ENCODE measurements around the gene PLA2G4B. TPM values are rescaled to one million over a fixed set of nuclear protein-coding genes. Genes with fewer than 3 reads are reported as not detected.

PLA2G4B gene
- polyA plus RNA-seq, 6 donors from 2014 or later, result 0.45 to 1.5 (median 0.48) TPM; not detected in 2

GRCh38 chr15:41839781-41840491 lies 1.3 kb downstream of the PLA2G4B start:
- no peaks in the 10 kb centered on the region for H3K27me3 Mint-ChIP-seq
- H3K4me1 Mint-ChIP-seq, result peaks cover 0 to 11% (median 2%) of the 10 kb centered on the region in 3 donors
- ATAC-seq (ENCODE audit: low read depth in 2 of 2) (no peak), DNase-seq (no peak)
- peak overlapping the region in 1 of 6 donors; percentile 16 for H3K27ac Mint-ChIP-seq
- H3K9me3 Mint-ChIP-seq, result no peaks in the 10 kb centered on the region
- no peak overlapping the region for H3K4me3 Mint-ChIP-seq
- H3K36me3 Mint-ChIP-seq, result no peaks in the 10 kb centered on the region

DNA sequence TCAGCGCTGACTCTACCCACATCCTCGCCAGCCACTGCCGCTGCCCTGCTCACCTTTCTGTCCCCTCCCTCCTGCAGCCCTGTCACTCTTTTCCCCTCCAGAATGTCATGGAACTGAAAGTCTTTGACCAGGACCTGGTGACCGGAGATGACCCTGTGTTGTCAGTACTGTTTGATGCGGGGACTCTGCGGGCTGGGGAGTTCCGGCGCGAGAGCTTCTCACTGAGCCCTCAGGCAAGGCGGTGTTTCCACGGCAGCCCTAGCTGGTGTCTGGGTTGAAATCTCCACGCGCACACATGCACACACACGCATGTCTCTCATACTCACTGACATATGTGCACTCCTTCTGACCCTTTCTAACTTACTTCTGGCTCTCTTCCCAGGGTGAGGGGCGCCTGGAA lies 2.0 kb downstream of the PLA2G4B start:
- ATAC-seq (ENCODE audit: low read depth in 2 of 2) (no peak), DNase-seq (no peak)
- Mint-ChIP-seq H3K27ac (no peak overlapping the region), H3K4me1 (peaks cover 0 to 6% (median 2%) of the 10 kb centered on the region in 3 donors), H3K9me3 (no peaks in the 10 kb centered on the region), H3K4me3 (no peak overlapping the region), H3K27me3 (no peaks in the 10 kb centered on the region), H3K36me3 (no peaks in the 10 kb centered on the region)

DNA sequence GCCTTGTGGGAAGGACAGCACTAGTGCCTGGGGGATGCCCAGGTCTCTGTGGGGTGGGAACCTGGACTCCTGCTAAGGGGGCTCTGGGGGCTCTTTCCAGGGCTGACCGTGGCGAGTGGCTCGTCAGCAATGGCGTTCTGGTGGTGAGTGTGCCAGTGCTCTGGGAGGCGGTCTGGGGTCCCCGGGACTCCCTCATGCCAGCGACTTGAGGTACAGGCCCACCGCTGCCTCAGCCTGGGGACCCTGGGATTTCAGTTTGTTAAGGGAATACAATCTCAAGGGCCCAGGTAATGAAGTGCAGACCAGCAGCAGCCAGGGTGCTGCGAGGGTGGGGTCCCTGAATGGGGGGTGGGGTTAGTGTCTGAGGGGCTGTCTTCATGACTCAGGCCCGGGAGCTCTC lies 2.5 kb downstream of the PLA2G4B start:
- Mint-ChIP-seq H3K36me3 (no peaks in the 10 kb centered on the region), H3K4me3 (no peak overlapping the region), H3K27ac (no peak overlapping the region), H3K9me3 (no peaks in the 10 kb centered on the region), H3K4me1 (peaks cover 0 to 2% (median 1%) of the 10 kb centered on the region in 3 donors), H3K27me3 (no peaks in the 10 kb centered on the region)
- no peak for ATAC-seq (ENCODE audit: low read depth in 2 of 2)
- DNase-seq, result no peak

DNA sequence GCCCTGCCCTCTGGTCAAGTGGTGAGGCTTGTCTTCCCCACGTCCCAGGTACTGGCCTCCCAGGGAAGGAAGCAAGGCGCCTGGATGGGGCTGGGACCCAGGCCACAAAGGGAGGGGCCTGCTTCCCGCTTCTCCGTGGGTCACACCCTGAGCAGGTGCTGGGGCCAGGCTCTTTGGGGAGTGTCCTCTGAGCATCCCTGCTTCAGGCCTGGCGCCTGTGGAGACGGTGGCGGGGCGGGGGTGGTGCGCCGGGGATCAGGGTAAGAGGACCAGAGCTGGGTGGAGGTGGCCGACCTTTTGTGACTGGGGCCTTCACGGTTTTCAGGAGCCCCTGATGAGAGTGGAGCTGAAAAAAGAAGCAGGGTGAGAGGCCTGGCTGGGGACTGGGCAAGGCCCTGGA lies 3.6 kb downstream of the PLA2G4B start:
- Mint-ChIP-seq H3K4me3 (no peak overlapping the region), H3K27ac (no peak overlapping the region), H3K4me1 (peaks cover 0 to under 1% (median 0%) of the 10 kb centered on the region in 3 donors), H3K27me3 (no peaks in the 10 kb centered on the region), H3K9me3 (no peaks in the 10 kb centered on the region), H3K36me3 (peaks cover 0 to under 1% of the 10 kb centered on the region in 2 donors)
- no peak for ATAC-seq (ENCODE audit: low read depth in 2 of 2)
- DNase-seq, result no peak

GRCh38 chr15:41843571-41843970 lies 4.9 kb downstream of the PLA2G4B start:
- Mint-ChIP-seq H3K4me3 (no peak overlapping the region), H3K9me3 (no peaks in the 10 kb centered on the region), H3K27me3 (no peaks in the 10 kb centered on the region), H3K36me3 (peaks cover 0 to 14% of the 10 kb centered on the region in 2 donors), H3K27ac (no peak overlapping the region), H3K4me1 (no peaks in the 10 kb centered on the region)
- ATAC-seq (ENCODE audit: low read depth in 2 of 2), result no peak
- DNase-seq, result no peak

GRCh38 chr15:41844814-41845213 lies 6.2 kb downstream of the PLA2G4B start:
- DNase-seq (no peak), ATAC-seq (ENCODE audit: low read depth in 2 of 2) (no peak)
- peak overlapping the region in 1 of 6 donors; percentile 58 for H3K27ac Mint-ChIP-seq
- peaks cover 0 to 14% of the 10 kb centered on the region in 2 donors for H3K36me3 Mint-ChIP-seq
- no peaks in the 10 kb centered on the region for H3K27me3 Mint-ChIP-seq
- H3K4me1 Mint-ChIP-seq, result no peaks in the 10 kb centered on the region
- H3K4me3 Mint-ChIP-seq, result no peak overlapping the region
- no peaks in the 10 kb centered on the region for H3K9me3 Mint-ChIP-seq

GRCh38 chr15:41847206-41847605 lies 8.6 kb downstream of the PLA2G4B start:
- H3K27me3 Mint-ChIP-seq, result peaks cover 0 to 6% (median 0%) of the 10 kb centered on the region in 3 donors
- DNase-seq (no peak), ATAC-seq (ENCODE audit: low read depth in 2 of 2) (no peak)
- no peaks in the 10 kb centered on the region for H3K9me3 Mint-ChIP-seq
- no peak overlapping the region for H3K4me3 Mint-ChIP-seq
- H3K4me1 Mint-ChIP-seq, result peaks cover 5 to 11% (median 8%) of the 10 kb centered on the region in 3 donors
- H3K27ac Mint-ChIP-seq, result no peak overlapping the region
- peaks cover 0 to 14% of the 10 kb centered on the region in 2 donors for H3K36me3 Mint-ChIP-seq

DNA sequence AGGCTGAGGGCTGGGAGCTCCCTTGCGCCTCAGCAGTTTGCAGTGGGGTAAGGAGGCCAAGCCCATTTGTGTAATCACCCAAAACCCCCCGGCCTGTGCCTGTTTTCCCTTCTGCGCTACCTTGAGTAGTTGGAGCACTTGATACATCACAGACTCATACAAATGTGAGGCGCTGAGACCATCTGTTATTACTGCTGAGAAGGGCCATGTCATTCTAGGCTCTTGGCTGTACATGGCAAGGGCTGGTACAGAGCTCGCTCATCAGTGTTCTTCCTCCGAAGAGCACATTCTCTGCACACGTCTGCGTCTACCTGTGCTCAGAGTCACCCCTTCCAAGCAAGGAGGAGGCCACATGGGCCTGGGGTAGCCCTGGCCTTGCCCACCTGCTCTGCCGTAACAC lies 9.3 kb downstream of the PLA2G4B start:
- Mint-ChIP-seq H3K4me3 (no peak overlapping the region), H3K27me3 (peaks cover 0 to 6% (median 0%) of the 10 kb centered on the region in 3 donors), H3K4me1 (peaks cover 5 to 11% (median 8%) of the 10 kb centered on the region in 3 donors), H3K9me3 (no peaks in the 10 kb centered on the region), H3K36me3 (peaks cover 0 to 14% of the 10 kb centered on the region in 2 donors), H3K27ac (no peak overlapping the region)
- ATAC-seq (ENCODE audit: low read depth in 2 of 2) (no peak), DNase-seq (no peak)

DNA sequence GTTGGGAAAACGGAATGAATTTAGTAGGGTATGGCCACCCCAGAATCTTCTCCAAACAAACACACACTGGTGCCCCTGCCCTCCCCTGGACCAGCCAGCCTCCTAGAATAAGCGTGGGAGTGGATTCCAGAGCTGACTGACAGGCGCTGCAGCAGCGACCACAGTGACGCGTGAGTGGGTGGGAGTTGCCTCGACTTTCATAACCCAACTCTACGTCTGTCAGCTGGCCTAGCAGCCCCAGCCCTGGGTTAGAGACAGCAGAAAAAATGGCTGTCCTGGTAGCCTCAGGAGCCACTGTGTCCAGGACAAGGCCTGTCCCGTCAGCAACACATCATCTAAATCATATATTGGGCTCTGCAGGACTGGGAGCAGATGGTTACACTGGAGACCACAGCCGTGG lies 10.0 kb downstream of the PLA2G4B start:
- no peaks in the 10 kb centered on the region for H3K9me3 Mint-ChIP-seq
- ATAC-seq (ENCODE audit: low read depth in 2 of 2), result no peak
- H3K36me3 Mint-ChIP-seq, result peaks cover 0 to 14% of the 10 kb centered on the region in 2 donors
- no peak overlapping the region for H3K4me3 Mint-ChIP-seq
- DNase-seq, result no peak
- peaks cover 0 to 6% (median 0%) of the 10 kb centered on the region in 3 donors for H3K27me3 Mint-ChIP-seq
- peak overlapping the region in 1 of 6 donors; percentile 77 for H3K27ac Mint-ChIP-seq
- H3K4me1 Mint-ChIP-seq, result peaks cover 5 to 11% (median 8%) of the 10 kb centered on the region in 3 donors

DNA sequence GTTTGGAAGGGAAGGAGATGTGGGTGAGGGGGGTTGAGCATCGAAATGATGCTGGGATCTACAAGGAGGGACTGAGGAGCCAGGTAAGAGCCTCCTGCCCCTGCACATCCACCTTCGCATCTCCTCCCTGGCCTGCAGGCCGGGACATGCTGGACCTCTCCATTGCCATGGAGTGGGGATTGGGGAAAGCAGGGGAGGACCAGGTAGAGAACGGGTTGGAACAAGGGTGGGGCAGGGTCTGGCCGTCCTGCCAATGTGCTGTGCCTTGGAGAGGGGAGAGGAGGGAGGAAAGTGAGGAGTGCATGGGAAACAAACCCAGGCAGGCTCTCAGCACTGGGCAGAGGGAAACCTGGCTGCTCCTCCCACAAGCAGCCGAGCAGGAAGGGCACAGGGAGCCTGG lies 10.6 kb downstream of the PLA2G4B start:
- no peak for DNase-seq
- ATAC-seq (ENCODE audit: low read depth in 2 of 2), result no peak
- no peak overlapping the region for H3K4me3 Mint-ChIP-seq
- H3K27ac Mint-ChIP-seq, result peak overlapping the region in 2 of 6 donors; percentile 52 to 84
- H3K36me3 Mint-ChIP-seq, result peaks cover 0 to 14% of the 10 kb centered on the region in 2 donors
- no peaks in the 10 kb centered on the region for H3K9me3 Mint-ChIP-seq
- H3K27me3 Mint-ChIP-seq, result peaks cover 0 to 6% (median 0%) of the 10 kb centered on the region in 3 donors
- H3K4me1 Mint-ChIP-seq, result peaks cover 5 to 11% (median 8%) of the 10 kb centered on the region in 3 donors

DNA sequence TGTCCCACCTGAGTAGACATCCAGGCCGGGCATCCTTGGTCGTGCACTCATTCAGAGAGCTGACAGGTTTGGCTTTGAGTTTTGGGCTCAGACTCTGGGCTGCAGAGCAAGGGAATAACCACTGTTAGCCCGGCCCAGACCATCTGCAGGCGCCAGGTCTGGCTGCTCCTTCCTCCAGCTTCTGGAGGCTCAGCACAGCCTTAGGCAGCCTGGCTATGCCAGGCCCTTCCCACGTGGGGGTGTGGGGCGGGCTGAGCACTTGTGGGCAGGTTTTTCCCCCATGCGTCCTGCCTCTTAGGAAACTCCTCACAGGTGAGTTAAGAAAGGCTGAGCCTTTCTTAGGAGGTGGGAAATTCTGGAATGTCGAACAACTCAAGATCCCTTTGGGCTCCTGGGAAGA lies 11.2 kb downstream of the PLA2G4B start:
- ATAC-seq (ENCODE audit: low read depth in 2 of 2) (no peak), DNase-seq (no peak)
- H3K4me1 Mint-ChIP-seq, result peaks cover 5 to 11% (median 8%) of the 10 kb centered on the region in 3 donors
- H3K4me3 Mint-ChIP-seq, result no peak overlapping the region
- H3K27me3 Mint-ChIP-seq, result peaks cover 0 to 6% (median 0%) of the 10 kb centered on the region in 3 donors
- H3K27ac Mint-ChIP-seq, result no peak overlapping the region
- H3K9me3 Mint-ChIP-seq, result no peaks in the 10 kb centered on the region
- peaks cover 0 to 14% of the 10 kb centered on the region in 2 donors for H3K36me3 Mint-ChIP-seq

GRCh38 chr15:41850482-41851166 lies 12.0 kb downstream of the PLA2G4B start:
- Mint-ChIP-seq H3K36me3 (peaks cover 0 to 14% of the 10 kb centered on the region in 2 donors), H3K9me3 (no peaks in the 10 kb centered on the region), H3K27ac (peak overlapping the region in 1 of 6 donors; percentile 77), H3K4me3 (no peak overlapping the region), H3K27me3 (peaks cover 0 to 6% (median 0%) of the 10 kb centered on the region in 3 donors), H3K4me1 (peaks cover 5 to 11% (median 8%) of the 10 kb centered on the region in 3 donors)
- DNase-seq, result no peak
- no peak for ATAC-seq (ENCODE audit: low read depth in 2 of 2)

DNA sequence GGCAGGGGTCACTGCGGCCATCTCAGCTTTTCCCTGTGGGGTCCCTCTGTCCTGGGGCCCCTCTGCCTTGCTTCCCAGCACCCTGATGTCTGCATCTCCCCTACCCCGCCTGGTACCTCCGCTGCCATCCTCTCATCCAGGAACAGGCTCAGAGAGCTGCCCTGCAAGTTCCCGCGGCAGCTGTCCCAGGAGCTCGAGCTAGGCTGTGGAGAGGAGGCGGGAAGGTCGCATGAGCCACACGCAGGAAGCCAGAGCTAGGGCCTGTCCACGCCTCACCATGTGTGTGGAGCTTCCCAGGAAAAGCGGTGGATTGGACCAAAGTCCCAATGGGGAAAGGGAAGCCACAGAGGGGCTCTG lies 12.5 kb downstream of the PLA2G4B start:
- Mint-ChIP-seq H3K36me3 (peaks cover 0 to 14% of the 10 kb centered on the region in 2 donors), H3K27me3 (peaks cover 0 to 6% (median 0%) of the 10 kb centered on the region in 3 donors), H3K27ac (peak overlapping the region in 1 of 6 donors; percentile 47), H3K4me1 (peaks cover 5 to 11% (median 8%) of the 10 kb centered on the region in 3 donors), H3K4me3 (peak overlapping the region in 1 of 8 donors; percentile 47), H3K9me3 (no peaks in the 10 kb centered on the region)
- DNase-seq (no peak), ATAC-seq (ENCODE audit: low read depth in 2 of 2) (no peak)

Measured in naive B cell (primary cell).